Measurements from ENCODE around the gene PRKACA.

PRKACA gene

DNA sequence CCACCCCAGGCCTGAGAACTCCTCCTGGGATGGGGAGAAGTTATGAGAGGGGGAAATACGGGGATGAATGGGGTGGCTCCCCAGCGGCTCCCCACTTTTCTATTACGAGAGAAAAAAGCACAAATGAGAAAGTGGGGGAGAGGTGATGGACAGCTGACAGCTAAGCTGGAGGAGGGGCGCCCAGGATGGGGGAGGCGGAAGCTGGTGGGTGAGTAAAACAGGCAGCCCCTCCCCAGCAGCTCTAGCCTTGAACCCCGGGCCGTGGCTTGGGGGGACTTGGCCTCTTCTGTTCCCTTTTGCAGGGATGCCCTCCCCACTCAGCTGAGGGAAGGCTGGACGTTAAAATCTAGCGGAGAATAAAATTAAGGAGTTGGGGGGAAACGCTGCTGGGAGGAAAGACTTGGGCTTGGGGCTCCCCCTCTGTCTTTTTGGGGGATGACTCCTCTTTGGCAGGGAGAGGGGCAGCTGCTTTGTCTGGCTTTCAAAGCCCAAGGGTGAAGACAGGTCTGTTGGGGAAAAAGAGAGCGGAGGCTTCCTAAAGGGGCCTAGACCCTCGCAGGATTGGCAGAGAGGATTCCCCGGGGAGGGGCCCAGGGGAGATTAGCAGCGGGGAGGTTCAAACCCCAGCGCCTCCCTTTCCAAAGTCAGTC lies 25.6 kb downstream of the PRKACA start:
- DNase-seq: no peak

- DNase-seq: peak; percentile 63
Observed at GRCh38 chr19:14091081-14091812, 26.3 kb downstream of the PRKACA start.

GRCh38 chr19:14090509-14091080 lies 27.0 kb downstream of the PRKACA start, which contains the start of gene SAMD1:
TSS of gene SAMD1 (minus strand) at chr19:14090751.
- peak; percentile 89 for DNase-seq

DNA sequence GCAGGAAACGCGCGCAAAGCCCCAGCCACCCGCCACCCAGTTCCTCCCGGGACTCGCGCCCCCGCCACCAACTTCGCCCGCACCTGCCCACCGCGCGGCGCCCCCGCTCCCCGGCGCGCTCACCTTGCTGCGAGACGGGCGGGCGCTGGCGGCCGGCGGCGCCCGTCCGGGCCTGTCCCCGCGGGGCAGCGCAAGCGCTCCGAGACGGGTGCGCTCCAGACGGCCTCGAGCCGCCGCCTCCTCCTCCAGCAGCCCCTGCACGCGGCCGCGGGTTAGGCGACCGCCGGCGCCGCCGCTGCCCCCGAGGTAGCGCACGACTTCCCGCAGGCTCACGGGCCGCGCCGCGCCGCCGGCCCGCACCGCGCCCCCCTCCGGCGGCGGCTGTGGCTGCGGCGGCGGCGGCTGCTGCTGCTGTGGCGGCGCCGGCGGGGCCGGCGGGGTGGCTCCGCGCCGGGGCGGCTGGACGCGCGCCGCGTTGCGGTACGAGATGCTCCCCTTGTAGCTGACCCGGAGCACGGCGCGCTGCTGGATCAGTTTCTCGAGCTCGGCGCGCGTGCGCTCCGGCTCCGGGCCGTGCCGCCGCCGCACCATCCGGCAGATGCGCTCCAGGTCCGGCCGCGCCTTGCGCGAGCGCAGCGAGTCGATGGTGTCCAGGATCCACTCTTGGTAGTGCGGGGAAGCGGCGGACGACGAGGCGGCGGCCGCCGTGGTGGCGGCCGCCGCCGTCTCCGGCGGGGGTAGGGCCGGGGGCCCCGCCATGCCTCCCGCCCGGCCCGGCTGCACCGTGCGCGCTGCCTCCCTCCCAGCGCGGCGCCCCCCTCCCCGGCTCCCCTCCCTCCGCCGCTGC lies 27.7 kb downstream of the PRKACA start:
- peak; percentile 61 for DNase-seq

- DNase-seq: no peak
Observed at GRCh38 chr19:14089412-14089661, 28.2 kb downstream of the PRKACA start.

DNA sequence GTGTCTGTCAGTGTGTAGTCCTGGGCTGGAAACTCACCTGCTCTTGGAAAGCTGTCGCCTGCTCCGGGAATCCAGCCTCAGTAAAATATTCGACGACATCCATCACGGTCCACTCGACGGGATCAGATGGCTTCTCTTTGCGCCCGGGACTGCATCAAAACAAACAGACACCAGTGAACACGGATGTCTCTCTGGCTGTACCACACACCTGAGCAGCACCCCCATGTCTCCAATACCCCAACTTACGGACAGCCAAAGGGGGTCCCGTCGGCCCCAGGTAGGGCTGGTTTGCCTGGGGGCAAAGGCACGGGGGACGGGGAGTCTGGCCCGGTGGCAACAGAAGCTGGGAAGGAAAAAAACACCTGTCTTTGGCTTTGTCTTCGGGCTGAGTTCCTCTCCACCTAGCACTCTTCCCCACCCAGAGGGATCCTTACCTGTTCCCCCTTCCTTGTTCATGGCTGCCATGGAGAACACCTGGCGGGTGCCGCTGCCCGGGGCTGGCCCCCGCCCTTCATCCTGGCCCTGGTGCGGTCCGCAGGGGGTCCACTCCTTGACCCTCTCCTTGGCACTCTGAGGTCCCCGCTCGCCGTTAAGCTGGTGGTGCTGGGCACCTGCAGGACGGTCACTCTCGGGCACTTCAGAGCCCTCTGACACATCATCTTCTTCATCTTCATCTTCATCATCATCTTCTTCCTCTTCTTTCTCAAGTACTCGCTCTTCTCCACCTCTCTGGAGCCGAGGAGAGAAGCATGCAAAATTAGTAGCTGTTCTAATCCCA lies 28.7 kb downstream of the PRKACA start:
- DNase-seq: no peak

GRCh38 chr19:14086098-14086497 lies 31.5 kb downstream of the PRKACA start:
- DNase-seq: no peak

DNA sequence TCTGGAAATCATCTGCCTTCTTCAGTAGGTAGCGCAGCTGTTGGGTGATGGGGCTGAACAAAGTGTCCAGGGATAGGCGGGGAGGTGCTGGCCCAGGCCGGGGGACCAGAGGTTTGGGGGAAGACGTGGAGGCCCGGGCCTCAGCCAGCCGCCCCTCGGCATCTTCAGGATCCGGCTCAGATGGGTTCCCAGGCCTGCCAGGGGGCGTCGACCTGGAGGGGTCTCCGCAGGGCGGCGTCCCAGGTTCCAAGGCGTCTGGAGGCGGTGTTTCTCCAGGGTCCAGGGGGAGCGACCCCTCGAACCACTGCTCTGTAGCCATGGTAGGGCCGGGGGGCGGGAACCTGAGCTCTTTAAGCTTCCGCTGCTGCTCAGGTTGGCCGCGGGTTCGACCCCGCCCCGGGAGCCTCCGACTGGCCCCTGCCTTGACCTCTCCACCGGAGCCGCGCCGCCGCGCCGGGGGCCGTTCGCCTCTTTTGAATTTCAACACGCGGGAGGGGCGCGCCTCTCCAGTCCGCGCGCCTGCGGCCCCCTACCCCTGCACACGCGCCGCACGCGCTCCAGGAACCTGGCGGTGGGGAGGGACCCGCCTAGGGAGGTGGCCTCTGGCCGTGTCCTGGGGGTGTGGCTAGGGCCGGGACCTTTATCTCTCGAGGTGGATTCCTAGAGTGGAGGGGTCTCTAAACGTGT lies 32.1 kb downstream of the PRKACA start, which contains the start of gene C19orf67:
Gene C19orf67 (minus strand): TSS at position 475 of the 687 bp plus-strand sequence. CDS start 156 bp downstream, at position 319.
- DNase-seq: no peak

- DNase-seq: no peak
Observed at GRCh38 chr19:14082675-14082960, 34.9 kb downstream of the PRKACA start.

- no peak for DNase-seq
Observed at GRCh38 chr19:14081797-14082674, 35.5 kb downstream of the PRKACA start.

GRCh38 chr19:14080887-14081796 lies 36.4 kb downstream of the PRKACA start:
- peak; percentile 99 for DNase-seq

DNA sequence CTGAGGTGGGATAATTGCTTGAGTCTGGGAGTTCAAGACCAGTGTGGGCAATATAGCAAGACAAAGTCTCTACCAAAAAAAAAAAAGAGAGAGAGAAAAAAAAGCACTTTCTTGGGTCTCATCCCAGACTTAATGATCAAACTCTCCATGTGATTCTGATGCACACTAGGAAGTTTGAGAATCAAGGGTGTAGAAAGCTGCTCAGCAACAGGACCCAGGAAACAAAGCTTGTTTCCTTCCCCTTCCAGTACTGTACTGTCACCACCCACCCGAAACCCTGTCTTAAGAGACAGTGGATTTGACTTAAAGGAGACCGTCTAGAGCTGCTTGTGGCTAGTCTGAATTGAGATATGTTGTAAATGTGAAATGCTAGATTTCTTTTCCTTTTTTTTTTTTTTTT lies 39.2 kb downstream of the PRKACA start:
- no peak for DNase-seq

GRCh38 chr19:14073925-14074838 lies 43.4 kb downstream of the PRKACA start:
- DNase-seq: peak; percentile 27

DNA sequence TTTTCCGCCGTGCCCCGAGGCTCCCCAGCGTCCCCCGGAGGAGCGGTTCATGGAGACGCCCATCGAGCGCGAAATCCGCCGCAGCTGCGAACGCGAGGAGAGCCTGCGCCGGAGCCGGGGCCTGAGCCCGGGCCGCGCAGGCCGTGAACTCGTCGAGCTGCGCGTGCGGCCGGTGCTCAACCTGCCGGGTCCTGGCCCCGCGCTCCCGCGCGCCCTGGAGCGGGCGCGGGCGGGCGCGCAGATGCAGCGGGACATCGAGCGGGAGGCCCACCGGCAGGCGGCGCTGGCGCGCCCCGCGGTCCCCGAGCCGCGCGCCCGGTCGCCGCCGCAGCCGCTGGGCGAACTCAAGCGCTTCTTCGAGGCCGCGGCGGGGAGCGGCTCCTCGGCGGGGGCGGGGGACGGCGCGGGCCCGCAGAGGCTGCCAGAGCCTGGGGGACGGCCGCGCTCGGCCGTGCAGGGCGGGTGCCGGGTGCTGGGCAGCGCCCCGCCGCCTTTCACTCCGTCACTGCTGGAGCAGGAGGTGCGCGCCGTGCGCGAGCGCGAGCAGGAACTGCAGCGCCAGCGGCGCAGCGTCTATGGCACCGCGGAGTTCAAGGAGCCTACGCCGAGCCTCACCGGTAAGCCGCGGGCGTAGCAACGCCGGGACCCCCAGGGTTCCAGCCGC lies 44.2 kb downstream of the PRKACA start:
- peak; percentile 71 for DNase-seq

DNA sequence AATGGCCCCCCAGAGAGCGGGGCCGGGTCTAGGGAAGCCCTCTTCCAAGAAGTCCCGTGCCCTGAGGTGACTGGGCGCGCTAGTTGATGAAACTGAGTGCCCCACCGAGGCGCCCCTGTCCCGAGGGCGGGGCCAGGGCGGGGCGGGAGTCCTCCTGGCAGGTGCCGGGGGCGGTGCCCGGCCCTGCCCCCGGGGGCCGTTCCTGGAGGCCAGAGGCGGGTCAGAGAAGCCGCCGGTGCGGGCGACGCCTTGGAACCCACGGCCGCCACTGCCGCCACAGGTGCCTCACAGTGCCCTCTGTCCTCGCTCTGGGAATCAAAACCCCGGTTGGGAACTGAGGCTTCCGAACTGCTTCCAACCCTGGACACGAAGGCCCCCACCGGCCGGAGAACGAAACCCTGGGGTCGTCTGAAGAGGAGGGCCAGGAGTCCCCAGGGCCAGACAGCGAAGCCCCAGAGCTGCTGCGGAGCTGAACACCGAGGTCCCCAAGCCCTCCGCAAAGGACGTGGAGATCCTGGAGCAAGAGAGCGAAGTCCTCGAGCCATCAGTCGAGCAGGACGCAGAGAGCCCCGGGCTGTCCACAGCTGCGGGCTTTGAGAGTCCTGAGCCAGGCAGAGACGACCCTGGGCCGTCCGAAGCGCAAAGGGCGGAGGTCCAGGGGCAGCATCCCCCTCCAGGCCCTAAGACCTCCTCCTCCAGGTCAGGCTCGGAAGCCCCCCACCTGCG lies 44.9 kb downstream of the PRKACA start, which contains the start of gene MISP3:
Gene MISP3 (plus strand): TSS at position 252 of the 726 bp plus-strand sequence. CDS start 524 bp downstream, outside the sequence.
- peak; percentile 23 for DNase-seq

GRCh38 chr19:14070268-14071050 lies 47.1 kb downstream of the PRKACA start:
- no peak for DNase-seq

All from fibroblast of skin of back (primary cell).